ENCODE data around the gene NEK4.

Gene NEK4

GRCh38 chr3:52798376-52798977 is 27.7 kb upstream of the NEK4 start:
- H3K4me3 ChIP-seq (ENCODE audit: low read depth, low read length): no peak overlapping the region
- ChIA-PET POLR2A (interaction anchor here (0.8 kb wide), 1 partner anchor 27 kb away, joined by 5 read pairs; the partner anchor contains the start of gene NEK4), CTCF (interaction anchor here (0.6 to 2.0 kb wide), 11 partner anchors 8 to 270 kb away, joined by 3 to 9 read pairs (median 4); no protein-coding TSS in a partner anchor)
- no peak overlapping the region for H3K27ac ChIP-seq (ENCODE audit: extremely low read depth, low read depth, low read length)
- peak; percentile 42; the same call in 1 of the 2 replicates for TF ChIP-seq ZFHX2 (tag by site-specific recombination; conservative IDR thresholded peaks at IDR 0.05)
- TF ChIP-seq, protein P1, sequence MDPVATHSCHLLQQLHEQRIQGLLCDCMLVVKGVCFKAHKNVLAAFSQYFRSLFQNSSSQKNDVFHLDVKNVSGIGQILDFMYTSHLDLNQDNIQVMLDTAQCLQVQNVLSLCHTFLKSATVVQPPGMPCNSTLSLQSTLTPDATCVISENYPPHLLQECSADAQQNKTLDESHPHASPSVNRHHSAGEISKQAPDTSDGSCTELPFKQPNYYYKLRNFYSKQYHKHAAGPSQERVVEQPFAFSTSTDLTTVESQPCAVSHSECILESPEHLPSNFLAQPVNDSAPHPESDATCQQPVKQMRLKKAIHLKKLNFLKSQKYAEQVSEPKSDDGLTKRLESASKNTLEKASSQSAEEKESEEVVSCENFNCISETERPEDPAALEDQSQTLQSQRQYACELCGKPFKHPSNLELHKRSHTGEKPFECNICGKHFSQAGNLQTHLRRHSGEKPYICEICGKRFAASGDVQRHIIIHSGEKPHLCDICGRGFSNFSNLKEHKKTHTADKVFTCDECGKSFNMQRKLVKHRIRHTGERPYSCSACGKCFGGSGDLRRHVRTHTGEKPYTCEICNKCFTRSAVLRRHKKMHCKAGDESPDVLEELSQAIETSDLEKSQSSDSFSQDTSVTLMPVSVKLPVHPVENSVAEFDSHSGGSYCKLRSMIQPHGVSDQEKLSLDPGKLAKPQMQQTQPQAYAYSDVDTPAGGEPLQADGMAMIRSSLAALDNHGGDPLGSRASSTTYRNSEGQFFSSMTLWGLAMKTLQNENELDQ (tag by site-specific recombination; IDR thresholded peaks at IDR 0.05; ENCODE audit: low read depth): no peak
- no peak for TF ChIP-seq GLI4 (tag by site-specific recombination; IDR thresholded peaks at IDR 0.05)
- H3K36me3 ChIP-seq (ENCODE audit: control insufficient read depth in 2 of 2, insufficient read depth in 1 of 2, low read length in 2 of 2): no peaks in the 10 kb centered on the region
- no peaks in the 10 kb centered on the region for H3K9me3 ChIP-seq (ENCODE audit: control insufficient read depth, insufficient read depth, low read depth, low read length)
- H3K4me1 ChIP-seq (ENCODE audit: control insufficient read depth, insufficient read depth, low read length): no peaks in the 10 kb centered on the region

- H3K4me1 ChIP-seq (ENCODE audit: control insufficient read depth, insufficient read depth, low read length): no peaks in the 10 kb centered on the region
- TF ChIP-seq BCL11A (tag by site-specific recombination; IDR thresholded peaks at IDR 0.05; ENCODE audit: low read depth): no peak
- no peak for TF ChIP-seq ZNF155 (tag by site-specific recombination; IDR thresholded peaks at IDR 0.05)
- TF ChIP-seq ZNF670 (tag by site-specific recombination; IDR thresholded peaks at IDR 0.05; ENCODE audit: low read depth): no peak
- TF ChIP-seq YY2 (tag by site-specific recombination; IDR thresholded peaks at IDR 0.05): no peak
- TF ChIP-seq AEBP2 (tag by site-specific recombination; IDR thresholded peaks at IDR 0.05; ENCODE audit: borderline replicate concordance): no peak
- TF ChIP-seq ZNF184 (tag by site-specific recombination; IDR thresholded peaks at IDR 0.05): no peak
- no peak for TF ChIP-seq ZNF837 (tag by site-specific recombination; IDR thresholded peaks at IDR 0.05)
- no peak for TF ChIP-seq GFI1B (tag by site-specific recombination; IDR thresholded peaks at IDR 0.05)
- no peak for TF ChIP-seq KLF7 (tag by site-specific recombination; IDR thresholded peaks at IDR 0.05; ENCODE audit: borderline replicate concordance)
- TF ChIP-seq ZNF433 (tag by site-specific recombination; IDR thresholded peaks at IDR 0.05; ENCODE audit: low read depth): no peak
- TF ChIP-seq ZNF202 (tag by site-specific recombination; IDR thresholded peaks at IDR 0.05; ENCODE audit: borderline replicate concordance): no peak
- no peaks in the 10 kb centered on the region for H3K36me3 ChIP-seq (ENCODE audit: control insufficient read depth in 2 of 2, insufficient read depth in 1 of 2, low read length in 2 of 2)
- POLR2A ChIA-PET: no interaction called here
- CTCF ChIA-PET: no interaction called here
- H3K4me3 ChIP-seq (ENCODE audit: low read depth, low read length): no peak overlapping the region
- H3K27ac ChIP-seq (ENCODE audit: extremely low read depth, low read depth, low read length): no peak overlapping the region
- H3K9me3 ChIP-seq (ENCODE audit: control insufficient read depth, insufficient read depth, low read depth, low read length): no peaks in the 10 kb centered on the region
Observed at GRCh38 chr3:52796411-52796810, 25.7 kb upstream of the NEK4 start.

- no peak overlapping the region for H3K27ac ChIP-seq (ENCODE audit: extremely low read depth, low read depth, low read length)
- no peaks in the 10 kb centered on the region for H3K4me1 ChIP-seq (ENCODE audit: control insufficient read depth, insufficient read depth, low read length)
- CTCF ChIA-PET: no interaction called here
- H3K4me3 ChIP-seq (ENCODE audit: low read depth, low read length): no peak overlapping the region
- H3K9me3 ChIP-seq (ENCODE audit: control insufficient read depth, insufficient read depth, low read depth, low read length): no peaks in the 10 kb centered on the region
- H3K36me3 ChIP-seq (ENCODE audit: control insufficient read depth in 2 of 2, insufficient read depth in 1 of 2, low read length in 2 of 2): no peaks in the 10 kb centered on the region
- POLR2A ChIA-PET: no interaction called here
- no peak for TF ChIP-seq ZNF404 (tag by site-specific recombination; IDR thresholded peaks at IDR 0.05)
- TF ChIP-seq, protein P2, sequence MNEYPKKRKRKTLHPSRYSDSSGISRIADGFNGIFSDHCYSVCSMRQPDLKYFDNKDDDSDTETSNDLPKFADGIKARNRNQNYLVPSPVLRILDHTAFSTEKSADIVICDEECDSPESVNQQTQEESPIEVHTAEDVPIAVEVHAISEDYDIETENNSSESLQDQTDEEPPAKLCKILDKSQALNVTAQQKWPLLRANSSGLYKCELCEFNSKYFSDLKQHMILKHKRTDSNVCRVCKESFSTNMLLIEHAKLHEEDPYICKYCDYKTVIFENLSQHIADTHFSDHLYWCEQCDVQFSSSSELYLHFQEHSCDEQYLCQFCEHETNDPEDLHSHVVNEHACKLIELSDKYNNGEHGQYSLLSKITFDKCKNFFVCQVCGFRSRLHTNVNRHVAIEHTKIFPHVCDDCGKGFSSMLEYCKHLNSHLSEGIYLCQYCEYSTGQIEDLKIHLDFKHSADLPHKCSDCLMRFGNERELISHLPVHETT (tag by site-specific recombination; IDR thresholded peaks at IDR 0.05): no peak
- TF ChIP-seq, protein P3, sequence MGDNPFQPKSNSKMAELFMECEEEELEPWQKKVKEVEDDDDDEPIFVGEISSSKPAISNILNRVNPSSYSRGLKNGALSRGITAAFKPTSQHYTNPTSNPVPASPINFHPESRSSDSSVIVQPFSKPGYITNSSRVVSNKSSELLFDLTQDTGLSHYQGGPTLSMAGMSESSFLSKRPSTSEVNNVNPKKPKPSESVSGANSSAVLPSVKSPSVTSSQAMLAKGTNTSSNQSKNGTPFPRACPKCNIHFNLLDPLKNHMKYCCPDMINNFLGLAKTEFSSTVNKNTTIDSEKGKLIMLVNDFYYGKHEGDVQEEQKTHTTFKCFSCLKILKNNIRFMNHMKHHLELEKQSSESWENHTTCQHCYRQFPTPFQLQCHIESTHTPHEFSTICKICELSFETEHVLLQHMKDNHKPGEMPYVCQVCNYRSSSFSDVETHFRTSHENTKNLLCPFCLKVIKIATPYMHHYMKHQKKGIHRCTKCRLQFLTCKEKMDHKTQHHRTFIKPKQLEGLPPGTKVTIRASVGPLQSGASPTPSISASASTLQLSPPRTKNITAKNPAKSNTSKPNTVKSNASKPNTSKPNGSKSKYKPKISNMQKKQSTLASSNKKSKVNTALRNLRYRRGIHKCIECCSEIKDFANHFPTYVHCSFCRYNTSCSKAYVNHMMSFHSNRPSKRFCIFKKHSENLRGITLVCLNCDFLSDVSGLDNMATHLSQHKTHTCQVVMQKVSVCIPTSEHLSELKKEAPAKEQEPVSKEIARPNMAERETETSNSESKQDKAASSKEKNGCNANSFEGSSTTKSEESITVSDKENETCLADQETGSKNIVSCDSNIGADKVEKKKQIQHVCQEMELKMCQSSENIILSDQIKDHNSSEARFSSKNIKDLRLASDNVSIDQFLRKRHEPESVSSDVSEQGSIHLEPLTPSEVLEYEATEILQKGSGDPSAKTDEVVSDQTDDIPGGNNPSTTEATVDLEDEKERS (tag by site-specific recombination; IDR thresholded peaks at IDR 0.05): no peak
- TF ChIP-seq ZNF654 (tag by site-specific recombination; IDR thresholded peaks at IDR 0.05; ENCODE audit: low read depth): no peak
- no peak for TF ChIP-seq ZNF175 (tag by site-specific recombination; IDR thresholded peaks at IDR 0.05)
Observed at GRCh38 chr3:52795298-52795900, 24.7 kb upstream of the NEK4 start.
